Measurements from ENCODE around the gene NEU1. TPM values are rescaled to one million over a fixed set of nuclear protein-coding genes. Genes with fewer than 3 reads are reported as not detected.

Gene NEU1
- total and polyA plus RNA-seq, 2 of the 8 experiments (the other 6 are each of a cell fraction or from before 2014, with no cell fraction given), result 41.2 to 72.1 TPM

DNA sequence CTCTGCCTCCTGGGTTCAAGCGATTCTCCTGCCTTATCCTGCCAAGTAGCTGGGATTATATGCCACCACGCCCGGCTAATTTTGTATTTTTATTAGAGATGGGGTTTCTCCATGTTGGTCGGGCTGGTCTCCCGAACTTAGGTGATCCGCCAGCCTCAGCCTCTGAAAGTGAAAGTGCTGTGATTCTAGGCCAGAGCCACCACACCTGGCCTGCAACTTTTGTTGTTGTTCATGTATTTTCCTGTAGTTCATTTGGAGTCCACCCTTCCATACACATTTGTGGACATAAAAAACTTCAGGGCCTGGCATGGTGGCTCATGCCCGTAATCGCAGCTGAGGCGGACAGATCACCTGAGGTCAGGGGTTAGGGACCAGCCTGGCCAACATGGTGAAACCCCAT lies 20.6 kb downstream of the NEU1 start:
- ChIA-PET POLR2A (ENCODE audit: partially characterized antibody) (interaction anchor here (0.7 to 12.6 kb wide), 16 partner anchors 7 to 956 kb away, joined by 3 to 189 read pairs (median 8); partner anchors contain the start of genes HSPA1A, HSPA1B, HSPA1L and LSM2), CTCF (ENCODE audit: partially characterized antibody) (interaction anchor here (0.6 to 1.9 kb wide), 5 partner anchors 12 to 154 kb away, joined by 3 to 5 read pairs (median 3); no protein-coding TSS in a partner anchor)
- peaks cover 26 to 60% (median 40%) of the 10 kb centered on the region in 4 experiments for H3K36me3 ChIP-seq (ENCODE audit: control insufficient read depth in 2 of 4, insufficient read depth in 4 of 4, low read length in 3 of 4)
- peaks cover 3% of the 10 kb centered on the region; the same call in 1 of the 2 replicates for H3K79me1 ChIP-seq (ENCODE audit: low read depth, low read length)
- H3K4me3 ChIP-seq (ENCODE audit: extremely low read depth in 1 of 4, insufficient read depth in 2 of 4, low read depth in 3 of 4, low read length in 4 of 4), result no peak overlapping the region
- 92% methylated on average over 9 of the region's 9 CpGs; no CpG with 5 or more reads in 1 of the 2 experiments for WGBS, 2 experiments (ENCODE audit: extremely low coverage in 1 of 2, insufficient coverage in 1 of 2, insufficient read length in 1 of 2, insufficient replicate concordance in 2 of 2, low coverage in 1 of 2, low lambda C conversion rate in 2 of 2, missing lambda C conversion rate in 1 of 2)
- FAIRE-seq (no peak), DNase-seq (ENCODE audit: low read depth in 1 of 2, low spot score in 2 of 2) (no peak)
- H2BK120ac ChIP-seq (replicated peaks; ENCODE audit: low read depth, low read length), result no peak overlapping the region
- no peak overlapping the region for H2BK20ac ChIP-seq (ENCODE audit: low read length)
- H2AFZ ChIP-seq (ENCODE audit: low read length), result no peak overlapping the region
- H4K8ac ChIP-seq (ENCODE audit: extremely low read depth, insufficient read depth, low read length), result peak overlapping the region; percentile 57; the same call in 1 of the 2 replicates
- H4K5ac ChIP-seq (ENCODE audit: insufficient read length, low read depth, low read length), result no peak overlapping the region
- H3K4me1 ChIP-seq (replicated peaks in 1 of 4; ENCODE audit: control insufficient read depth in 3 of 4, insufficient read depth in 4 of 4, low read length in 3 of 4), result peaks cover 2 to 8% (median 5%) of the 10 kb centered on the region in 4 experiments; a peak in 4 of 7 replicates
- no peak overlapping the region for H3K9ac ChIP-seq (replicated peaks in 1 of 4; ENCODE audit: extremely low read depth in 1 of 4, low read depth in 3 of 4, low read length in 3 of 4)
- no peaks in the 10 kb centered on the region for H3K9me3 ChIP-seq (ENCODE audit: insufficient read depth in 2 of 2, low read depth in 1 of 2, low read length in 1 of 2)
- no peak overlapping the region for H2AK5ac ChIP-seq (ENCODE audit: low read depth, low read length)
- H3K56ac ChIP-seq (replicated peaks; ENCODE audit: insufficient read length, low read depth, low read length), result no peak overlapping the region
- no peak overlapping the region for H3K23ac ChIP-seq (ENCODE audit: insufficient read length)
- peaks cover 7% of the 10 kb centered on the region for H3K23me2 ChIP-seq (ENCODE audit: low read depth, low read length)
- no peak overlapping the region for H2BK15ac ChIP-seq (ENCODE audit: low read length)
- peaks cover 16 to 18% of the 10 kb centered on the region in 2 experiments for H4K20me1 ChIP-seq (replicated peaks in 1 of 2; ENCODE audit: control insufficient read depth in 1 of 2, insufficient read depth in 2 of 2, low read length in 2 of 2)
- H2BK12ac ChIP-seq (ENCODE audit: low read depth, low read length), result no peak overlapping the region
- H3K79me2 ChIP-seq (ENCODE audit: control insufficient read depth in 1 of 2, insufficient read depth in 2 of 2, low read length in 2 of 2), result peaks cover 4 to 14% of the 10 kb centered on the region in 2 experiments; a peak in 3 of 4 replicates
- no peak overlapping the region for H3K4me2 ChIP-seq (ENCODE audit: insufficient read depth in 1 of 2, low read depth in 2 of 2, low read length in 2 of 2)
- no peak overlapping the region for H4K91ac ChIP-seq (replicated peaks; ENCODE audit: insufficient read length, low read length)
- H3K4ac ChIP-seq (replicated peaks; ENCODE audit: insufficient read length, low read depth, low read length), result no peak overlapping the region
- no peak overlapping the region for H3K27ac ChIP-seq (ENCODE audit: low read depth, low read length)
- H3K18ac ChIP-seq (ENCODE audit: extremely low read depth, low read length), result no peak overlapping the region
- no peak overlapping the region for H2BK5ac ChIP-seq (ENCODE audit: low read depth, low read length)
- no peak overlapping the region for H3K14ac ChIP-seq (ENCODE audit: insufficient read length)
- no peaks in the 10 kb centered on the region for H3K27me3 ChIP-seq (replicated peaks in 1 of 4; ENCODE audit: control insufficient read depth in 3 of 4, extremely low read depth in 1 of 4, insufficient read depth in 3 of 4, low read length in 3 of 4)
